ENCODE data around the gene RAPGEF6. TPM values are rescaled to one million over a fixed set of nuclear protein-coding genes. Genes with fewer than 3 reads are reported as not detected.

RAPGEF6 gene
- total and polyA plus RNA-seq, 5 experiments from 2014 or later, result 30.7 to 131 (median 39.9) TPM

DNA sequence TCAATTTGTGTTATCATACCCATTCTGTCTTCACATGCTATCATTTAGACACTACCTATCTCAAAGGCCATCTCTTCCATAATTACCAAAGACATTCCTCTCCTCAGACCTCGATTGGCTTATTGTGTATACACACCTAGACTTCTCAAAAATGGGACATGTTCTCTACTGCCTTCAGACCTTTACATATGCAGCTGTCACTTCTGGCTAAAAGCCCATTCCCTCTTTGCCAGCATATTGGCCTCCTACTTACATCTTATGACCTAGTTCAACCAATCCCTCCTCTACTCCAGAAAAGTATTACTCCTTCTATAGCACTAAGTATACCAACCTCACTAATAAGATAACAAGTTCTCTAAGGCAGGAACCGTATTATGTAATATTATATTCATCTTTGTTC, 84.4 kb downstream of the RAPGEF6 start:
- POLR2A ChIA-PET, result no interaction called here
- no peaks in the 10 kb centered on the region for H3K27me3 Mint-ChIP-seq
- peak overlapping the region in 5 of 10 donors; percentile 5 to 50 (median 31) for H3K4me3 Mint-ChIP-seq
- H3K27ac Mint-ChIP-seq, result peak overlapping the region; percentile 67 to 99 (median 87)
- peaks cover 0 to 19% (median 0%) of the 10 kb centered on the region in 9 donors for H3K9me3 Mint-ChIP-seq
- H3K4me1 Mint-ChIP-seq, result peaks cover 29 to 65% (median 57%) of the 10 kb centered on the region in 4 donors
- no peak for DNase-seq
- peaks cover 20 to 31% (median 23%) of the 10 kb centered on the region in 3 donors for H3K36me3 Mint-ChIP-seq
- no peak for ATAC-seq

DNA sequence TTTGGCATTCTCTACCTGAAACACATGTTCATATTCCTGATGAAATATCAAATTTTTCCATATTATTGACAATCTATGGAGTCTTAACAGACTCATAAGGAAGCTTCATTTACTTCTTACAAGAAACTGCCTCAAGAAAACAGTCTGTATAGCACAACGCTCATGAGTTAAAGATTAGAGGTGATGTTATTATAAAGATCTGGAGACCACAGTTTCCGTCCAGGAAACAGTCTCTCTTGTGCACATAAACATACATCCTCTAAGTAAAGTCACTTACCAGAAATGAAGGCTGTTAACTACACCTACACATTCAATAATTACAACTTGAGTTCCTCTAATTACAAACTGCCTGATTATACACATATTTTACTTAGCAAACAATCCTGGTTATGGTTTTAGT, 86.9 kb downstream of the RAPGEF6 start:
- peak in 4 of 10 donors; percentile 42 to 77 (median 62) for DNase-seq
- Mint-ChIP-seq H3K27ac (peak overlapping the region; percentile 91 to 99 (median 97)), H3K27me3 (no peaks in the 10 kb centered on the region), H3K9me3 (peaks cover 0 to 9% (median 0%) of the 10 kb centered on the region in 9 donors), H3K4me1 (peaks cover 32 to 72% (median 67%) of the 10 kb centered on the region in 4 donors), H3K36me3 (peaks cover 17 to 26% (median 19%) of the 10 kb centered on the region in 3 donors), H3K4me3 (peak overlapping the region; percentile 89 to 100 (median 96))
- peak; percentile 95 to 99 for ATAC-seq
- POLR2A ChIA-PET, result interaction anchor here (1.2 to 2.1 kb wide), 6 partner anchors 9 to 87 kb away, joined by 3 to 17 read pairs (median 4); partner anchors contain the start of gene RAPGEF6

DNA sequence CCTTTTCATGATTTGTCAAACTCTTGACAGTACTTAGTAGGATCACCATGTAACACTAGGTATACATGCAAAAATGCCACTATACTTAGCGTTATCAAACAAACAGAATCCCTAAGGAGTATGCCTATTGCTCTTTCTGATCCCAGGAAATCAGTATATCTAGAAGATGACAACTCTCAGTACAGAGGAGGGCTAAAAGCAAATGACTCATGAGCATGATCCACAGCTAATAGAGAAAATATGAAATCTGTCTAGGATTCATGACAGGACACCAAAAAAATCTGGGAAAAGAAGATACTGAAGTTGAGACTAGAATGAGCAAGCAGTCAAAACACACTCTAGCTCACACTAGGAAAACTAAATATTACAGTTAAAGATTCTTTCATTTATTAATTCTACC, 89.2 kb downstream of the RAPGEF6 start:
- no peak for DNase-seq
- no peaks in the 10 kb centered on the region for H3K27me3 Mint-ChIP-seq
- peak overlapping the region; percentile 66 to 99 (median 89) for H3K27ac Mint-ChIP-seq
- H3K9me3 Mint-ChIP-seq, result peaks cover 0 to 2% (median 0%) of the 10 kb centered on the region in 9 donors
- H3K4me1 Mint-ChIP-seq, result peaks cover 32 to 77% (median 66%) of the 10 kb centered on the region in 4 donors
- peaks cover 13 to 35% (median 27%) of the 10 kb centered on the region in 3 donors for H3K36me3 Mint-ChIP-seq
- H3K4me3 Mint-ChIP-seq, result peak overlapping the region; percentile 86 to 100 (median 94)
- ATAC-seq, result no peak
- POLR2A ChIA-PET, result interaction anchor here (0.7 to 1.8 kb wide), 3 partner anchors 13 to 878 kb away, joined by 3 to 8 read pairs (median 4); no protein-coding TSS in a partner anchor

DNA sequence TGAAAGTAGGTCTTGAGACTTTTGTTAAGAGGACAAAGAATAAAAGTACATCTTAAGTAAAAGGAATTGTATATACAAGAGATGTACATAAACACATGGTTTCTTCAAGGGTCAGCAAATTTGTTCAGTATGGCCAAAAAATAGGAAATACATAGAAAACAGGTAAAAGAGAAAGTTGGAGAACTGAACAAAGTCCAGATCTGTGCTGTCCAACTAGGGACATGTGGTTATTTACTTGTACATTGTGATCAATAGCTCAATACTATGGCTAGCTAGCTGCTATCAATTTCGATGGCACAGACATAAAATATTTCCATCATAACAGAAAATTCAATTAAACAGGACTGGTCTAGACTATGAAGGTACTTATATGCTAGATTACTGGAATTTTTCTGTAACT, 92.3 kb downstream of the RAPGEF6 start:
- peak overlapping the region in 9 of 10 donors; percentile 4 to 82 (median 66) for H3K27ac Mint-ChIP-seq
- ATAC-seq (no peak), DNase-seq (no peak)
- H3K36me3 Mint-ChIP-seq, result peaks cover 7 to 56% (median 25%) of the 10 kb centered on the region in 3 donors
- H3K9me3 Mint-ChIP-seq, result peaks cover 0 to 2% (median 0%) of the 10 kb centered on the region in 9 donors
- POLR2A ChIA-PET, result interaction anchor here (1.5 to 1.8 kb wide), 2 partner anchors 8 to 10 kb away, joined by 5 to 6 read pairs; no protein-coding TSS in a partner anchor
- H3K27me3 Mint-ChIP-seq, result no peaks in the 10 kb centered on the region
- peak overlapping the region in 8 of 10 donors; percentile 38 to 100 (median 71) for H3K4me3 Mint-ChIP-seq
- peaks cover 37 to 76% (median 72%) of the 10 kb centered on the region in 4 donors for H3K4me1 Mint-ChIP-seq

DNA sequence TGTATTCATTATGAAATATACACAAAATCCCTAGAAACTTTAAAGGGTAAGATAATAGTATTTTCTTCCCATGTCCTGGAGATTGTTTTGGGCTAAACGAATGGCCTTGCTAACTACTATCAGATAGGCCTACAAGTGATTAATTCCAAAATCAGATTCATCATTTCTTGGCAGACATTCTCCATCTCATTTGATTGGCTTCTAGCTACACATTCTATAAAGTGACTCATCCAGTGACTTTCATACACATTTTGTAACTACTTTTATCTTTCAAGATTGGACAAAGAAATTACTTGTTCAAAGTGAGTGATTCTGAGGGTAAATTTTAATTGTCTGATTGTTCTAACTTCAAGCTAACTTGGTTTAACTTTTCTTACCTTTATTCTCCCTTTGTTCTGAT, 93.3 kb downstream of the RAPGEF6 start:
- Mint-ChIP-seq H3K27me3 (no peaks in the 10 kb centered on the region), H3K27ac (peak overlapping the region in 8 of 10 donors; percentile 1 to 89 (median 76)), H3K4me3 (peak overlapping the region in 4 of 10 donors; percentile 27 to 43 (median 30)), H3K9me3 (peaks cover 0 to 2% (median 0%) of the 10 kb centered on the region in 9 donors), H3K4me1 (peaks cover 41 to 81% (median 79%) of the 10 kb centered on the region in 4 donors), H3K36me3 (peaks cover 0 to 58% (median 24%) of the 10 kb centered on the region in 3 donors)
- DNase-seq (no peak), ATAC-seq (no peak)
- POLR2A ChIA-PET, result interaction anchor here (1.5 kb wide), 1 partner anchor 9 kb away, joined by 5 read pairs; no protein-coding TSS in a partner anchor

DNA sequence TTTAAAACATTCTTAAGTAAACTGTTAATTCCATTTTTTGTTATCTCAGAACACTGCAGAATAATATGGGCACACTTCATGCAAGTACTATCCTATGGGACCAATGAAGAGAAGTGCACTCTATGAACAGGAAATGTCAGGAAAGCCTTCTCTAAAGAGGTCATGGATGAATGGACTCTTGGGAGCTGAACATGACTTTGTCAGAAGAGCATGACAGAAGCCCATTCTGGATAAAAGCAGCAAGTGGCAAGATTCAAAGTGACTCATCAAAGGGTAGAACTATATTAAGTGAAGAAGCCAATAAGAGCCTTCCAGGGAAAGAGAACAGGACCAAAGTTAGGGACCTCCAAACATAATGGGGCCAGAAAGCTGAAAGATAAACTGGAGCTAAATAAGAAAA, 94.0 kb downstream of the RAPGEF6 start:
- Mint-ChIP-seq H3K27me3 (no peaks in the 10 kb centered on the region), H3K9me3 (peaks cover 0 to 2% (median 0%) of the 10 kb centered on the region in 9 donors), H3K4me3 (peak overlapping the region in 4 of 10 donors; percentile 14 to 27 (median 20)), H3K4me1 (peaks cover 45 to 88% (median 85%) of the 10 kb centered on the region in 4 donors), H3K27ac (peak overlapping the region in 9 of 10 donors; percentile 27 to 89 (median 80)), H3K36me3 (peaks cover 0 to 58% (median 21%) of the 10 kb centered on the region in 3 donors)
- no peak for DNase-seq
- POLR2A ChIA-PET, result no interaction called here
- no peak for ATAC-seq

DNA sequence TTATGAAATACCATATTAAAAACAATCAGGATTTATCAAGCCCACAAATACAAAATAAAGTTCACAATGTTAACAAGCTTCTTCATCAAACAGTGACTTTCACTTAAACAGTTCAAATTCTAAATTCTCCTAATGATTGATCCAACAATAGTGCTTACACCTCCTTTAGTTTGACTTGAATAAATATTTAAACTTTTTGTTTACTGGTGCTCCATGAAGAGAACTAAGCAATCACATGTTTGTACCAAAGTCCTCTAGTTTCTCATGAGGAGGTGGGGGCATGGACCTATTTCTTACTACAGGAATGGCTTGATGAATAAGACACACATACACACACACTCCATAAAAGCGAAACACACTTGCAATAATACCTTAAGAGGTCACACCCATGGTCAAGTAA, 95.8 kb downstream of the RAPGEF6 start:
- POLR2A ChIA-PET, result interaction anchor here (0.7 to 1.5 kb wide), 2 partner anchors 10 to 201 kb away, joined by 3 to 4 read pairs; no protein-coding TSS in a partner anchor
- peak overlapping the region in 9 of 10 donors; percentile 35 to 92 (median 66) for H3K27ac Mint-ChIP-seq
- peaks cover 45 to 92% (median 85%) of the 10 kb centered on the region in 4 donors for H3K4me1 Mint-ChIP-seq

DNA sequence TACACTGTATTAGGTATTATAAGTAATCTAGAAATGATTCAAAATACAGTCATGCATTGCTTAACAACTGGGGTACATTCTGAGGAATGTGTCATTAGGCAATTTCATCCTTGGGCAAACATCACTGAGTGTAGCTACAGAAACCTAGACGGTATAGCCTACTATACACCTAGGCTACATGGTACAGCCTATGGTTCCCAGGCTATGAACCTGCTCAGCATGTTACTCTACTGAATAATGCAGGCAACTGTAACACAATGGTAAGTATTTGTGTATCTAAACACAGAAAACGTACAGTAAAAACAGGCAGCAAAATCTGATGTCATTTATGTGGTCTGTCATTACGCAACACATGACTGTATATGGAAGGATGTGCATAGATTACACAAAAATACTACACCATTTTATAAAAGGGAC, 96.8 kb downstream of the RAPGEF6 start:
- peaks cover 42 to 94% (median 85%) of the 10 kb centered on the region in 4 donors for H3K4me1 Mint-ChIP-seq
- H3K27me3 Mint-ChIP-seq, result no peaks in the 10 kb centered on the region
- H3K4me3 Mint-ChIP-seq, result peak overlapping the region in 7 of 10 donors; percentile 6 to 40 (median 11)
- ATAC-seq, result peak; percentile 20 to 21
- no peak for DNase-seq
- POLR2A ChIA-PET, result interaction anchor here (0.8 kb wide), 1 partner anchor 9 kb away, joined by 4 read pairs; no protein-coding TSS in a partner anchor
- H3K9me3 Mint-ChIP-seq, result no peaks in the 10 kb centered on the region
- H3K36me3 Mint-ChIP-seq, result peaks cover 0 to 45% (median 11%) of the 10 kb centered on the region in 3 donors
- peak overlapping the region in 9 of 10 donors; percentile 35 to 92 (median 79) for H3K27ac Mint-ChIP-seq

More for the DNA sequence above, 95.8 kb downstream of the RAPGEF6 start:
- no peak for DNase-seq
- peak overlapping the region in 6 of 10 donors; percentile 14 to 48 (median 38) for H3K4me3 Mint-ChIP-seq
- ATAC-seq, result no peak
- no peaks in the 10 kb centered on the region for H3K27me3 Mint-ChIP-seq
- no peaks in the 10 kb centered on the region for H3K9me3 Mint-ChIP-seq
- H3K36me3 Mint-ChIP-seq, result peaks cover 0 to 52% (median 13%) of the 10 kb centered on the region in 3 donors

DNA sequence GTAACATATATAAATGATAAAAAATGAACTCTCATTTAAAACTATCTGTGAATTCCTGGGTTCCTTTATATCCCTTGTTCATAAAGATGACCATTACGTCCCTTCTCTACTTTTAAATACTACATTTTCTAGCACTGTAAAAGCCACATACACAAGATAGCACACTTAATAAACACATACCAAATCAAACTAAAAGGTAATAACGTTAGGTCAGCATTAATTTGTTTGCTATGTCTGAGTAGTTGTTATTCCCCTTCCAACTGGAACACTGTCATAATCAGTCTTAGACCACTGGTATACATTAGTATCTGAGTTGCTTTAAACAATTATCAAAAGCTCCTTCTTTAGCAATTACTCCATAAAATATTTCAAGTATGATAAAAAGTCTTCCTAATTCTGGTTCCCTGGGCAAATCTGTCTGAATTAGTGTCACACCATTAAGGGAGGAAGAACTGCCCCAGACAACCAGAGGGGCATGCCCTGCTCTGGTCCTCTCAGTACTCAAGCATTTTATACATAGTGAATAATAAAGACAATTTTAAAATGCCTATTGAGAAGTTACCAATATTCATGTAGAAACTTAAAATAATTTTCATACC, 98.1 kb downstream of the RAPGEF6 start:
- ATAC-seq, result no peak
- POLR2A ChIA-PET, result interaction anchor here (0.6 to 1.5 kb wide), 4 partner anchors 8 to 16 kb away, joined by 3 to 4 read pairs (median 4); no protein-coding TSS in a partner anchor
- no peaks in the 10 kb centered on the region for H3K27me3 Mint-ChIP-seq

DNA sequence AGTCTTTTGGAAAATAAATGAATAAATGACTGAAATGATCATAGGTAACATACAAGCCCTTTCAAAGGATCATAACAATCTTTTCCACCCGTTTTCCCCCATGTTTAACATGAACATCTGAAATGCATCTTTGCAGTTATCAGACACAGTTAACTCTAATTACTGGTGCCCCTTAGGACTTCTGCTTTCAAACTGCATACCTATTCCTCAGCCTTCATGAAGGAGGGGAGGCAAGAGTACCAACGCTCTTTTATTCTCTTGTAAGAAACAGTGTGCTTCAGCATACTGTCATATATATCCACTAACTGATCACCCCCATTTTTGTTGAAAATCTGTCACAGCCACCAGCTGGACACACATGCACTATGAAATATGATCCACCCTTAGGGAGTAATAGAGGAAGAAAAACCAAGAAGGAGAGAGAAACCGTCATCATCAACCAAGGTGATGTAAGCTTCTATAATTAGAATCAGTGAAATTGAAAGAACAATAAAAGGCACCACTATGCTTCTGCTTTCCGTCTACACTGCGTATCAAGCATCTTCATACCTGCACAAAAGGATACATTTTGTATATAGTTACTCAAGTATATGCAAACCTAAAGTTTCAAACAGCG, 98.7 kb downstream of the RAPGEF6 start:
- POLR2A ChIA-PET, result interaction anchor here (0.6 to 1.5 kb wide), 4 partner anchors 8 to 16 kb away, joined by 3 to 4 read pairs (median 4); no protein-coding TSS in a partner anchor
- Mint-ChIP-seq H3K27me3 (no peaks in the 10 kb centered on the region), H3K4me1 (peaks cover 40 to 93% (median 81%) of the 10 kb centered on the region in 4 donors), H3K9me3 (no peaks in the 10 kb centered on the region), H3K27ac (peak overlapping the region; percentile 26 to 93 (median 84)), H3K36me3 (peaks cover 0 to 34% (median 3%) of the 10 kb centered on the region in 3 donors), H3K4me3 (peak overlapping the region; percentile 26 to 77 (median 72))
- DNase-seq (peak in 2 of 10 donors; percentile 44 to 55), ATAC-seq (peak; percentile 46 to 57)

More for the DNA sequence above, 98.1 kb downstream of the RAPGEF6 start:
- Mint-ChIP-seq H3K4me3 (peak overlapping the region in 9 of 10 donors; percentile 29 to 77 (median 61)), H3K27ac (peak overlapping the region; percentile 26 to 92 (median 82)), H3K36me3 (peaks cover 0 to 39% (median 6%) of the 10 kb centered on the region in 3 donors), H3K4me1 (peaks cover 43 to 95% (median 87%) of the 10 kb centered on the region in 4 donors), H3K9me3 (no peaks in the 10 kb centered on the region)
- DNase-seq, result no peak

DNA sequence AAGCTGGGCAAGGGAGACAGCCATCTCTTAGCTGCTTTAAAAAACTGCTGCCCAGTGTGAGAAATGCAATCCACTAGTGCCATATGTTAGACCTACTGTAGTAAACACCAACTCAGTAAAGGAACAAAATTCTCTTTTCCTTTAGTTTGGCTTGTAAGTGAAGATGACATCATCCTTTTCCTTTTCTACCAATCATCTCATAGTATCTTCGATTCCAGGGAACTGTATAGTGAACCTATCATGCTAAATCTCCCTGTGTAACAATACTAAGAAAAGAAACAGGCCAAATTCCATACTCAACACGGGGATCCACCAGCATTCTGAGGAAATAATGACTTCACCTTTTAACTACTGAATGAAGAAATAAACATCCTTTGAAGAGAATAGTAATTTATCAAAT, 100.1 kb downstream of the RAPGEF6 start:
- no peaks in the 10 kb centered on the region for H3K27me3 Mint-ChIP-seq
- H3K9me3 Mint-ChIP-seq, result no peaks in the 10 kb centered on the region
- H3K4me3 Mint-ChIP-seq, result peak overlapping the region in 7 of 10 donors; percentile 40 to 70 (median 51)
- DNase-seq (no peak), ATAC-seq (no peak)
- H3K36me3 Mint-ChIP-seq, result peaks cover 0 to 23% (median 3%) of the 10 kb centered on the region in 3 donors
- peak overlapping the region in 8 of 10 donors; percentile 15 to 93 (median 64) for H3K27ac Mint-ChIP-seq
- H3K4me1 Mint-ChIP-seq, result peaks cover 36 to 93% (median 78%) of the 10 kb centered on the region in 4 donors
- POLR2A ChIA-PET, result interaction anchor here (0.5 to 2.0 kb wide), 3 partner anchors 8 to 249 kb away, joined by 3 to 6 read pairs (median 3); no protein-coding TSS in a partner anchor

DNA sequence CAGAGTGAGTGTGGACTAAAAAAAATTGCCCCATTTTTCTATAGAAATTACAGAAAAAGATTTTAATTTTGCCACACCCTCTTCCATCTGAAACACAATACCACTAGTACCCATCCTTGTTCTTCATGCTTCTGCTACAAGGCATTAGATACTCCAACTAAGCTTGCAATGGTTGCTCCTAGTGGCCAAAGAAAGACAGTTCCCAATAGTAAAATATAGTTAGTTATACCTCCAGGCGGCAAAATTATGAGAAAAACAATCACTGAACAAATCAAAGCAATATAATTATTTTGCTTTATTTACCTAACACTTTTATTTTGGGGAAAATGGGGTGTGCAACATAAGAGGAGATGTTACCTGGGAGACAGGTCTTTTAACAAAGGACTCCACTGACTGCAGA, 101.2 kb downstream of the RAPGEF6 start:
- POLR2A ChIA-PET, result interaction anchor here (1.4 to 2.7 kb wide), 4 partner anchors 9 to 102 kb away, joined by 4 to 17 read pairs (median 7); no protein-coding TSS in a partner anchor
- Mint-ChIP-seq H3K4me3 (peak overlapping the region in 9 of 10 donors; percentile 7 to 86 (median 52)), H3K27ac (peak overlapping the region; percentile 49 to 98 (median 90)), H3K36me3 (peaks cover 0 to 20% (median 3%) of the 10 kb centered on the region in 3 donors), H3K4me1 (peaks cover 31 to 93% (median 75%) of the 10 kb centered on the region in 4 donors), H3K27me3 (no peaks in the 10 kb centered on the region), H3K9me3 (no peaks in the 10 kb centered on the region)
- peak; percentile 16 to 39 for ATAC-seq
- no peak for DNase-seq

Data from naive thymus-derived CD8-positive, alpha-beta T cell (primary cell).